HG03108 (cell line): ENCODE measurements around the gene ADRB2.

Source experiments
- ATAC-seq: cut with Tn5 transposase; IDR thresholded peaks from one replicate; pipeline ENCODE4 v1.9.1; 2021; ENCODE audit warnings: moderate library complexity; ENCODE audit not compliant: unreplicated experiment

ADRB2 gene

DNA sequence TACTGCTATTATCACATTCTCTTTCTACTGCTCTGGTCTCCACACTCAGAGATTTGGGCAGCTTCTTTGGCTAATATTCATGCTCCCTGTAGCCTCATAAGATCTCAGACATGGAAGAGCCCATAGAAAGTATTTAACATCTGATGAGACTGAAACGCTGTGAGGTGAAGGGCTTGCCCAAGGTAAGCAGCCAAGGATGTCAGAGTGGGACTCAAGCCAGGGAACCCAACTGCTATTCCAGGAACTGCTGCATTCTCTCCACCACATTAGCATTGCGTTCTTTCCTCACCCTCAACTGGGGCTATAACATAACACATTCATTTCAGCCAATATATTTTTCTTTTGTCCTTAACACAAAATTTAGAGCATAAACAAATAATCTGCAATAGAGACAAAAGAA lies 3.8 kb downstream of the ADRB2 start:
- no peak for ATAC-seq

DNA sequence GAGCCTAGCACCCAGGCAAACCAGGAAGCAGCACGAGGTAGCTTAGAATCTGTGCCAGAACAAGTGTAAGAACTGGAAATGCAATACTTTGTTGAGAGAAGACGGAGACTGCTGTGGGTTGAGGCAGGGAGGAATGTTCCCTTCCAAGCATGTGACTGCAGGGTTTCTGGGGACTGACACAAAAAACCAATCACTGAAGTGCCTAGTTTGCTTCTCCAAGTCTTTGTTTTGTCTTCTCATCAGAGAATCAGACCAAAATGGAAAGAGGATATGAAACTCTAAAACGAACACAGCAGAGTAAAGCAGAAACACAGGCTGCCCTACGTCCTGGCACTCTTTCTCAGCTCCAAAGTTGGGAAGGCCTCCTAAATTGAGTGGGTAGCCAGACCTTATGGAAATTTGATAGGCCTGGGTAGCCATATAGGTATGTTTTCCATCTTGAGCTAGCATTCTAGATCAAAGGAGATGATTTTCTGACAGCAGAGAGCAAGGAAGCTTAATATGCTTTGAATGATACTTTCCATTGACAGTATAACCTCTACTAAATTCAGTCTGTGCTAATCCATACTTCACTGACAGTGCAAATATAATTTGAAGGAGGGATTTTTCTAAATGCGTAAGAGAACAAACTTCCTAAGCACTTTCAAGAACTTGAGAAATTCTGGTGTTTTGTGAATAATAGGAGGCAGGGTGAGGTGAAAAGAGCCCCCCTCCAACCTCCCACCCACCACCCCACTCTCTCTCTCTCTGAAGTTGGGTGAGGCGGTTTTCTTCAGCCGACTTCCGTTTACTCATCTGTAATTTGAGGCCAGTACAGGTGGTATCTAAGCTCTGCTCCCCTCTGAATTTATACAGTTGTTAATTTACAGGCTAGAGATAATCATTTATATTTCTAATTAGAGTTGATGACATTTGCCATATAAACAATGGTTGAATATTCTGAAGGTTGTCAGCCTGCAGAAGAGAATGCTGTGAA lies 5.5 kb downstream of the ADRB2 start:
- ATAC-seq, result peak; percentile 77

DNA sequence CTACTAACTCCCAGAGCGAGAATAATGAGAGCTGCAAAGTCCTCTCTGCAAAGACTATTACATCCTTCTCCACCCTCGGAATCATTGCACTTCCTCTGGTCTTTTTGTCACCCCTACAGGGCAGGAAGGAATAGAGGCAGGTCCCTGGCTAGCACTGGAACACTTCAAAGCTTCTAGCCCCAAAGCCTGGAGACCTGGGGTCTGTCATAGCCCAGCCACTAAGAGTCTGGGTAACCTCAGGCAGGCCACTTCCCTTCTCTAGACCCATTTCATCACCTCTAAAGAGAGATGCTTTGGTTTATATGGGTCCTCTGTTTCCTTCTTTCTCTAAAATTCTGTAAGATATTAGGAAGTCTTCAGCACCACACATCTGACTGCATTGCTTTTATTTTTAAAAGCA lies 6.7 kb downstream of the ADRB2 start:
- no peak for ATAC-seq

DNA sequence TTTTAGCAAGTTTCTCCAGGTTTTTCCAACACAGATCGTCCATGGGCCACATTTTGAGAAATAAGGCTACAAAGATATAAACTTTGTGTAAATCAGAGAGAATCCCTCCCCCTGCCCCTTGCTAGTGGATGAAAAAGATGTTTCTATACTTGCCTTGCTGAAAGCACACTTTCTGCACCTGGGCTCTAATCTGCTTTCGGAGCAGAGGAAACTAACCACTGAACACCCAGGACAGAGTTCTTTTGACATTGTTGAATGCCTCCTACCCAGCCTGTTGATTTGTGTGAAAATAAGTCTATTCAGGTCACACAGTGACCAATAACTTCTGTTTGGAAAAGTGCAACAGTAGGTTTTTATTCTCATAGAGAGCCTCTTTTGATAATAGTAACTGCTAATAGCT lies 7.5 kb downstream of the ADRB2 start:
- no peak for ATAC-seq

DNA sequence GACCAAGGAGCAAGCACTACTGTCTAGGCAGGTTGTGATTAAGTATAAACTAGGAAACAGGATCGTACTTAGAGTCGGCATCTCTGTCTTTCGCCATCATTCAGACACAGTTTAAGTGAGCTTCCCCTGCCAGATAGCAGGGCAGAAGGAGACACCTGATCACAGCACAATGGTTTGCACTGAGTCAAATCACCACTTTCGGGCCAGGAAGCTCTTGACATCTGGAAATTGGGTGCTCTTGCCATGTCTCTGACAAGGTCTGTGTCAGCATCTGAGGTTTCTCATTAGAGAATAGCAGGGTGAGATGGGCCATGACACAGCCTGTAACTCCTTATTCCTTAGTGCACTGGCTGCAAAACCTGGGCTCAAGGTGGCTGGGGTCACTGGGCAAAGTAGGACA lies 8.3 kb downstream of the ADRB2 start:
- peak; percentile 32 for ATAC-seq

DNA sequence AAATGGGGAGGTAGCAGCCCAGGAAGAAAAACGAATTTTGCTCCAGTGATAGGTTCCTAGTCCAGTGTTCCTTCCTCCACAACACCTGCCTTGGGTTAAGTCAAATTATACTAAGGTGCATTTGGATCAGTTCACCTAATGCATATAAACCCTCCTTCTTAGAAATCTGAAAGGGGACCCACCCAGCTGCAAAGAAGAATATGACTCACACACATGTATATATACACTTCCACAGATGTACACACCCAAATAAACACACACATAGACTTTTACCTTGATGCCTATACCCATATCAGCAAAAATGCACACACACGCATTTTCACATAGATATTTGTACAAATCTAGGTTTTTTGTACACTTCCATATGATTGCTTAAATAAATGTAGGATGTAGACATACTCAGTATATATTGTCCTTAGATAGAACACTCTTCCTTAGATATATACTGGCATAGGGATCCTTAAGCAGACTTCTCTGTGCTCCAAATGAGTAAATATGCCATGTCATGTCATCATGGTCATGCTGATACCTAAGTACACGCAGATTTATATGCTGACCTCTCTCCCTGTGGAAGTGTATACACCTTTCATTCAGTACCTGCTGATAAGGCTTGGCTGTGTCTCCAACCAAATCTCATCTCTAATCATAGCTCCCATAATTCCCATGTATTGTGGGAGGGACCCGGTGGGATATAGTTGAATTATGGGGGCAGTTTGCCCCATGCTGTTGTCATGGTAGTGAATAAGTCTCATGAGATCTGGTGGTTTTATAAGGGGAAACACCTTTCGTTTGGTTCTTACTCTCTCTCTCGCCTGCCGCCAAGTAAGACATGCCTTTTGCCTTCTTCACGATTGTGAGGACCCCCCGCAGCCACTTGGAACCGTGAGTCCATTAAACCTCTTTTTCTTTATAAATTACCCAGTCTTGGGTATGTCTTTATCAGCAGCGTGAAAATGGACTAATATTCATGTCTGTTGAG lies 10.2 kb downstream of the ADRB2 start:
- ATAC-seq, result no peak

DNA sequence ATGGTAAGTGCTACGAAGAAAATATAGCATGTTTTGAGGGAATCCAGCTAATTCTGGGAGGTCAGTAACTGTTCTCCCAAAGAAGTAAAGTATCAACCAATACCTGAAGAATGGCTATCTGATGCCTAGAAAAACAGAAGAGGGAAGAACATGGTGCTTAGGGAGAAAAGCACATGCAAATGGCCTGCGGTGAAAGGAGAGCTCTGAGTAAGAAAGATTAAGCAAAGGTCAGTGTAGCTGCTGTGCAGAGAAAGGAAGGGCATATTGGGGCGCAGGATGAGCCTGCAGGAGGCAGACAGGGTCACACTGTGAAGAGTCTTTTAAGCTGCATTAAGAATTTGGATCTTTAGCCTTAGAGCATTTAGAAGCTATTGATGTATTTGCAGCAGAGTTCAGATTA lies 11.0 kb downstream of the ADRB2 start:
- no peak for ATAC-seq

DNA sequence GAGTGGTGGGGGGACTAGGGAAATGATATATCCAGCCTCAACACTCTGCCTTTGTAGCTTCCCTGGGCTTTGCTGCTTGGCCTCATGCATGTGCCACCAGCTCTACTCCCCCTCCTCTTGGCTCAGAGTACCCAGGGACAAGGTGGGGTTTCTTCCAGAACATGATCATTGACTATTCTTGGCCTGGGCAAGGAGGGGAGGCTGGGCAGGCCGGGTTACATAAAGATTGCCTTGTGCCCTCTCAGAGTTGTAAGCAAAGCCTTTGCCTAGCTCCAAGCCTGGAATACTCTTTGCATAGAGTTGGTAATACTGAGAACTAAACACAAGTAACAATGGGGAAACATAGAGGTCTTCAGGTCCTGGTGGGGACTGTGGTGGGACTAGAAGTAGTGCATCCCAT lies 11.9 kb downstream of the ADRB2 start:
- ATAC-seq, result no peak

DNA sequence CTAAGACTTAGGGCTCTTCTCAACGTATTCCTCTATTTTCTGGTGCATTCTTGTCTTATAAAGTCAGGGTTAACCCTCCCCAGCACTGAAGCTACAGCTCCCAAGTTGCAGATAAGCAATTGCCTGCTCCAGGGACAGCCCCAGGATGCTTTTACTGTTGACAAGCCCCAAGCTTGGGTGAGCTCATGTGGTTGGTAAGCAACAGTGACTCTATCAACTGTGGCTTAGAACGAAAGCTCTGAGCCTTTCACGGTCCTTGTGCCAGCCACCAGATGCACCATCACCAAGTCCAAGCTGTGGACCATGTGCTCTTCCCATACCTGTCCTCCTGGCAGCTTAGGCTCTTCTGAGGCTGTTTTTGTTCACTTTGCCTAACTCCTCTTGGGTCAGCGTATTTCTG lies 13.5 kb downstream of the ADRB2 start:
- peak; percentile 74 for ATAC-seq

DNA sequence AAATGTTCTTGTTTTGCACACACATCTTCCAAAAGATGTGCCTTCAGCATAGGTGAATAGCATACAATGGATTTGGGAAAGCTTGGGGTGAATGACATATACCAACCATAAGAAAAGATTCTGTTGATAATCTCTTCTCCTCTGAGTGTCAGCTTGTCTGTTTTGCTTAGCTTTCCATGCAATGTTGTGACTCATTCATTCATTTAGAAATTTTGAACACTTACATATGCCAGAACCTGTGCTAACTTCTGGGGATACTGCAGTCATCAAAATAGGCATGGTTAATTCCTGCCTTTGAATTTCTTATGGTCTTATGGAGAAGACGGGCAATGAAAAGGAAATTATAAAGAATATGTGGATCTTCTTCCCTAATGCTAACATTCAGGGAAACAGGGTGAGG lies 14.1 kb downstream of the ADRB2 start:
- no peak for ATAC-seq

DNA sequence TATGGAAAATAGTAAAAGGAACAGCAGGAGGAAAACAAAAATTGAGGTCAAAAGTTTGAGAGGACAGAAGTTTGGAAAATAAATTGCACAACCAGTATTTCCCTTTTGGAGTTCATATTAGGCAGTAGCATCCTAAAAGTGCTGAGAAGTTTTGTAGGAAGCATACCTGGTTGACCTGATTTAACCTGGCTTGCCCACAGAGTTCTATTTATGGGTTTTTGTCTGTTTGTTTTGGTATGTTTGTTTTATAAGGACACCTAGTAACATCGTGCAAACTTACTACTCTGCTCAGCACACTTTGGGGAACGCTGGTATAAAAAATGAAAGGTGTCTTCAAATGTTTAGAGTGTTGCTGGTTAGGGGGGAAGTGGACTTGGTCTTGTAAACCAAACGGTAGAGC lies 15.1 kb downstream of the ADRB2 start:
- no peak for ATAC-seq

DNA sequence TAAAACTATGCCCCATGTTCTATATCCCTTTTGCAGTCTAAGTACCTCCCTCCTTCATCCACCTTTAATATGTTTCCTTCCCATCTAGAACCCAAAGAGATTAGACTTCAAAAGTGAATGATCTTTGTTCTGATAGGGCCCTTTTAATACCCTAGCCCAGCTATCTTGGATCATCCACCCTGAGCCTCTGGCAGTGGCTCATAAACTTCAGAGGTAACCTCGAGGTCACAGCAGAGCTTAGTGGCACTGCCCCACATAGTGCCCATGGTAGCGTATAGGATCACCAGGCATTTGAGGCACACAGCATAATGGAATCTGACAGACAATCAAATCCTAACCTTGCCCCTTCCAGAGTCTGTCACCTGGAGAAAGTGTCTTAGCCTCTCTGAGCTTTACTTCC lies 15.8 kb downstream of the ADRB2 start:
- ATAC-seq, result no peak

DNA sequence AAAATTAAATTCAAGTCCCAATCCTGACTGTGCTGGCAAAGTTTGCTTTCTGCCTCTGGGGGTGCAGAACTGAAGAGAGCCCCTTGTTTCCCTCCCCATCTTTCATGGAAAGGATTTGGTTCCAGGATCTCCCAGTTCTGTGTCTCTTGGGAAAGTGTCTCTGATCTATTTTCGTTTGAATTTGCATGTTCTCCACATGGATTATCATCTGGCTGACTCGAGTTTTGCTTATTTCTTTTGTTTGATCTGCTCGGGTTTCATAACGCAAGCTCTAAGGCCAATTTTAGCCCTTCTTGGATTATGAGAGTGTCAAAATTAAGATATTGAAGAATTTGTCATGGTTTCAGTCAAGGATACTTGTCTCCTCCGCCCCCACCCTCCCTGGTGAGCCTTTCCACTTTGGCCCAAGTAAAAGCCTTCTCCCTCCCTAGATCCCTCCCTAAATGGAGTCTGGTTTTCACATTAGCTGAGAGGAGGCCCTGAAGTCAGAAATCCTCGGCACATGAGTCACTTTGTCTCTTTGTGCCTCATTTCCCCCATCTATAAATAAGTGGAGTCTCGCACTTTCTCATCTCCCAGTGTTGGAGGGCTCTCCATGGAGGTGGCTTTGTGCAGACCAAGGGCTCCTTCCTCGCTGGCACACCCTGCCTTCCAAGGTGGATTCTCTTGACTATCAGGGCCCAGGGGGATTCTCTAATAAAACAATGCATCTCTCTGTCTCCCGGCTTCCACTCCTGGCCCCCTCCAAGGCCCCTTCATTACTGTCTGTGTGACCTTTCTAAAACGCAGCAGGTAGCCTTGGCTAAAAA lies 17.3 kb downstream of the ADRB2 start:
- no peak for ATAC-seq

DNA sequence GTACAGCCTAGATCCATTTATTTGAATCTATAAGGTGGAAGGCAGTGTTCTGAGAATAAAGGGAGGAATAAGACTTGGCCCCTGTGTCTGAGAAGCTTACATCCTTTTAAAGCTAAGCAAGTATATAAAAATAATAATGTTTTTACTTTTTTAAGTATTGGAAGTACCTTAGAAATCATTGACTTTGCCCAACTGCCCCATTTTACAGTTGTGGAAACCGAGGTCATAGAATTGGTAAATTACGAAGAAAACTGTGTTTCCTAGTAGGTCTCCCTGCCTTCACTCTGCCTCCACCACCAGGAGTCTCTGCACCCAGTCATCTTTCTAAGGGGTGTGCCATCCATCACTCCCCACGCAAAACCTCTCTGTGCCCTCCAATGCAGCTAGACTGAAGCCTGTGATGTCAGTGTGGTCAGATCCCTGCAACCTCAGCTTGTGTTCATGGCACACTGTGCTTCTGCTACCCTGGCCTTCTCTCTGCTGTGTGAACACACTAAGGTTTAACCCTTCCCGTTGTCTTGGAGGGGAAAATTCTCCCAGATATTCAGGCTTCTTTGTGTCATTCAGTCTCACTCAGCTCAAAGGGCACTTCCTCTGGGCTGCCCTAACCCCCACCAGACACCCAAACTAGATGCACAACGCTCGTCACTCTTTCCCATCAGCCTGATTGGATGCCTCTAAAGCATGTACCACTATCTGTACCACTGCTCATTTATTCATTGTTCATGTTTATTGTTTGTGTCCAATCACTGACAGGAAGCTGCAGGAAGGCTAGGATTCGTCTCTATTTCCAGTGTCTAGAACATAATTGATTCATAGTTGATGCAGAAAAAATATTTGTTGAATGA lies 18.2 kb downstream of the ADRB2 start:
- ATAC-seq, result no peak

DNA sequence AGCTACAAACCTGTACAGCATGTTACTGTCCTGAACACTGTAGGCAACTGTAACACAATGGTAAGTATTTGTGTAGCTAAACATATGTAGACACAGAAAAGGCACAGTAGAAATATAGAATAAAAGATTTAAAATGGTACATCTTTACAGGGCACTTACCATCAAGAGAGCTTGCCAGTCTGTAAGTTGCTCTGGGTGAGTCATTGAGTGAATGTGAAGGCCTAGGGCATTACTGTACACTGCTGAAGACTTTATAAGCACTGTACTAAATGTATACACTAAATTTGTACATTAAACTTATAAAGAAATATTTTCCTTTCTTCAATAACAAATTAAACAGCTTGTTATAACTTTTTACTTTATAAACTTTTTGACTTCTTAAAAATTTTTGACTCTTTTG lies 20.5 kb downstream of the ADRB2 start:
- no peak for ATAC-seq

DNA sequence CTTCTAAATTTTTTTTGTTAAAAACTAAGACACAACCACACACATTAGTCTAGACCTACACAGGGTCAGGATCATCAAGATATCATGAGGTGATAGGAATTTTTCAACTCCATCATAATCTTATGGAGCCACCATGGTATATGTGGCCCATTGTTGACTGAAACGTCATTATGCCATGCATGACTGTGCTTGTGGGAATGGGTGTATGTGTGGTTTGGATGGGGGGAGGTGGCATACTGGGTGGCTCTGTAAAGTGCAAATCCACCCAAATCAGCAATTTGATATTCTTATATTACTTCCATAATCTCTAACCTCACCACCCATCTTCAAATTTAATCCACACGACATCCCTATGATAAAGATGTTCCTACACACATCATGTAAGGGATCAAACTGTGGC lies 21.0 kb downstream of the ADRB2 start:
- ATAC-seq, result no peak

DNA sequence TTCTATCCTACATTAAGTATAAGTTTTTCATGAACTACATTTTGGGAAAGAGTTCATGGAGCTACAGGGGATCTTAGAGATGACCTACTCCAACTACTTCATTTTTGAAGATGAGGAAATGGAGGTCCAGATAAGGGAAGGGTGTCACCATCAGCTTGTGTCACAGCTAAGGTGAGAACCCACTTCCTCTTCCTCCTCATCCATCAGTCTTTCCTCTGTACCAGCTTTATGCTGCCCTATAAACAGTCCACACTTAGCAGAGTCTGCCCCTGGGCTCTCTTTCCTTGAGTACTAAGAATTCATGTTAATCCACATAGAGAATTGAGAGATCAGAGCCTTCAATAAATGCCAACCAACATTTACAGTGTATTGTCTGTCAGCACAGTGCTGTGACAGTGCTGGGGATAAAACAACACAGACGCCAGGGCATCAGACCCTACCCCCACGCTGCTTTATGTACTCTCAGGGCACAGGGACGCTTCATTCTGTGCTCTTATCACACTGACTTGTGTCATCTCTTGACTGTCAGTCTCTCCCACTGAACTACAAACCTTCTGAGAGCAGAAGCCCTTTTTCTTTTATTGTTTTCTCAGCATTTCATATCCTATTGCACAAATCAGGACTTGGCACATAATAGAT lies 22.1 kb downstream of the ADRB2 start:
- ATAC-seq, result no peak

DNA sequence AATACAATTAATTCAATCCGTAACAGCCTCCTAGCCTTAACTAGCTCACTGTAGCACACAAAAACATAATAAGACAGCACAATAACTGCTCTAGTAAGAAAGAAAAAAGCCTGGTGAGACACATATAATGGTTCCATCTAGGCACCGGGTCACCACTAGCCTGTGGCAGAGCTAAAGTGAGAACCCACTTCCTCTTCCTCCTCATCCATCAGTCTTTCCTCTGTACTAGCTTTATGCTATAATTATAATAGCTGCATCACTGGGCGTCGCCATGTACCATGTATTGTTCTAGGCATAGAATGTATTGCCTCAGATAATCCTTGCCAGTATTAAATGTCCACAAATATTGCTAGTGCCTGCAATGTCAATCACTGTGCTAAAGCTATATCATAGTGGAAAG lies 23.1 kb downstream of the ADRB2 start:
- ATAC-seq, result no peak

DNA sequence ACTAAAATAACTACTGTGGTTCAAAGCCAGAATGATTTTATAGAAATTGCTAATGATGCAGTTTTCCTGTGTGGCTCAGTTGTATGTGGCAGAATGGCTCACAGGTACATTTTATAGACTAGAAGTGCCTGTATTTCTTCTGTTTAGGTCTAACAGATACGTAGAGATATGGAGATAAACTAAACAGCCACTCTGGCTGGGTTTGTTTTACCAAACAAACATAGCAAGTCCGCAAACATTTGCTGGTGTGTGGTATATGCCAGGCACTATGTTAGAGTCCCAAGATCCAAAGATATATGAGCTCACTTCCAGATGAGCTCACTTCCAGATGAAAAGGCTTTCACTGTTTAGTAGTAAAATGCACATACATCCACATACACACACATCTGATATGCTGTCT lies 24.4 kb downstream of the ADRB2 start:
- no peak for ATAC-seq

DNA sequence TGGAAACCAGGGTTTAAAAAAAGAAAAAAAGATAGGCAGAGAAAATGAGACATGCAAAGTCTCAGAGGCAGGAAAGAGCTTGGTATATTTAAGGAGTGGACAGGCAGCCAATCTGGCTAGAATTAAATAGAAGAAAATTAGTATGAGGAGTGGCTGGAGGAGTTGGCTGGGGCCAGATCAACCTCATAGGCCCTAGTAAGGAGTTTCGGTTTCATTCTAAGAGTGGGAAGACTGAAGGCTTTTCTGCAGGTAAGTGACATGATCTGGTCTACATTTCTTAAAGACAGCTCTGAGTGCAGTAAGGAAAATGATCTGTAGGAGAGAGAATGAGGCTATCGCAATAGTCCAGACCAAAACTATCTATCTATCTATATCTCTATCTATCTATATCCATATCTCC lies 27.5 kb downstream of the ADRB2 start:
- no peak for ATAC-seq
